ENCODE results near the gene SCARF2.
"Not testable (repeated sequence)": the region's sequence is repeated elsewhere in the genome, so short reads cannot be mapped to it uniquely, and the experiment has no call there.

DNA sequence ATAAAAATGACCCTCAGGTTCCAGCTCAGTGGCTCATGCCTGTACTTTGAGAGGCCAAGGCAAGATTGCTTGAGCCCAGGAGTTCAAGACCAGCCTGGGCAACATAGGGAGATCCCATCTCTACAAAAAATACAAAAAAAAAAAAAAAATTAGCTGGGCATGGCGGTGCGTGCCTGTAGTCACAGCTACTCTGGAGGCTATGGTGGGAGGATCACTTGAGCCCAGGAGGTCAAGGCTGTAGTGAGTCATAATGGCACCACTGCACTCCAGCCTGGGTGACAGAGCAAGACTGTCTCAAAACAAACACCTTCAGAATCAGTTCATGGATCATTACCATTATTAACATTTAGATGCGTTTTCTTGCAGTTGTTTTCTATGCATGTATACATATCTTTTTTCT, 28.2 kb downstream of the SCARF2 start:
- TF ChIP-seq, protein P1, sequence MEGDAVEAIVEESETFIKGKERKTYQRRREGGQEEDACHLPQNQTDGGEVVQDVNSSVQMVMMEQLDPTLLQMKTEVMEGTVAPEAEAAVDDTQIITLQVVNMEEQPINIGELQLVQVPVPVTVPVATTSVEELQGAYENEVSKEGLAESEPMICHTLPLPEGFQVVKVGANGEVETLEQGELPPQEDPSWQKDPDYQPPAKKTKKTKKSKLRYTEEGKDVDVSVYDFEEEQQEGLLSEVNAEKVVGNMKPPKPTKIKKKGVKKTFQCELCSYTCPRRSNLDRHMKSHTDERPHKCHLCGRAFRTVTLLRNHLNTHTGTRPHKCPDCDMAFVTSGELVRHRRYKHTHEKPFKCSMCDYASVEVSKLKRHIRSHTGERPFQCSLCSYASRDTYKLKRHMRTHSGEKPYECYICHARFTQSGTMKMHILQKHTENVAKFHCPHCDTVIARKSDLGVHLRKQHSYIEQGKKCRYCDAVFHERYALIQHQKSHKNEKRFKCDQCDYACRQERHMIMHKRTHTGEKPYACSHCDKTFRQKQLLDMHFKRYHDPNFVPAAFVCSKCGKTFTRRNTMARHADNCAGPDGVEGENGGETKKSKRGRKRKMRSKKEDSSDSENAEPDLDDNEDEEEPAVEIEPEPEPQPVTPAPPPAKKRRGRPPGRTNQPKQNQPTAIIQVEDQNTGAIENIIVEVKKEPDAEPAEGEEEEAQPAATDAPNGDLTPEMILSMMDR (tag by site-specific recombination; IDR thresholded peaks at IDR 0.05): not testable (repeated sequence)
- not testable (repeated sequence) for TF ChIP-seq KLF10 (tag by site-specific recombination; IDR thresholded peaks at IDR 0.05)

Measured in HEK293 (cell line).